HepG2 (cell line): ENCODE measurements around the gene HADHA. TPM values are rescaled to one million over a fixed set of nuclear protein-coding genes. Genes with fewer than 3 reads are reported as not detected.

ENCODE experiments used
- ATAC-seq: fragments of 200-7000 bp; cut with Tn5 transposase; 3 replicates; pipeline ENCODE4 v1.9.1; 2020; ENCODE audit warnings: mild to moderate bottlenecking, moderate library complexity
- BruUV-seq: library from RNA; stranded (reverse); fragments of 400-500 nt; replicated peaks from 2 replicates; lab custom pipeline; 2021; lab: Mats Ljungman, UMichigan
- CTCF ChIA-PET: fragments of 300-600 bp; formaldehyde crosslinking; extraction: SDS; loops from one replicate; lab custom pipeline; 2021; ENCODE audit warnings: low total read pairs, inconsistent platforms, low intra/inter-chr PET ratio; lab: Yijun Ruan, JAX
- POLR2A ChIA-PET: fragments of 350-600 bp; sonication (Branson Sonifier 250); formaldehyde crosslinking; loops from one replicate; lab custom pipeline; 2020; ENCODE audit warnings: antibody characterized with exemption, inconsistent platforms; lab: Yijun Ruan, JAX
- DNase-seq: peaks from one replicate; pipeline ENCODE4 v3.0.0-alpha.2; 2015; ENCODE audit warnings: low spot score
- FAIRE-seq: peaks from 3 replicates; lab custom pipeline; 2011; peaks lifted over from hg19 to GRCh38; lab: Jason Lieb, UNC
- H2AFZ ChIP-seq: one replicate; pipeline ENCODE4 v1.6.1; 2011; ENCODE audit warnings: low read length, inconsistent platforms
- H3K27ac ChIP-seq: fragments of 300-600 bp; 3 replicates; pipeline ENCODE4 v1.8.0; 2011; ENCODE audit warnings: mixed run types, mild to moderate bottlenecking, mixed read lengths, low read length, inconsistent platforms; ENCODE audit not compliant: insufficient read depth; ENCODE audit errors: extremely low read length
- H3K27me3 ChIP-seq, 2 experiments: fragments of 200-600 bp in 1 of 2; 2 replicates in 1 of 2; 3 replicates in 1 of 2; pipeline versions ENCODE4 v1.6.0 to v1.8.0; 2011; ENCODE audit warnings: low read length in 2 of 2, mild to moderate bottlenecking in 2 of 2, moderate library complexity in 2 of 2, inconsistent platforms in 1 of 2; ENCODE audit not compliant: insufficient read depth in 2 of 2, control insufficient read depth in 1 of 2
- H3K36me3 ChIP-seq, 2 experiments: fragments of 200-600 bp in 1 of 2; replicated peaks in 1 of 2; 2 replicates in 1 of 2; 3 replicates in 1 of 2; pipeline versions ENCODE4 v1.5.1 to v1.8.0; 2011; ENCODE audit warnings: low read length in 2 of 2, inconsistent platforms in 1 of 2; ENCODE audit not compliant: insufficient read depth in 2 of 2, control insufficient read depth in 1 of 2
- H3K4me1 ChIP-seq: 2 replicates; pipeline ENCODE4 v1.5.1; 2012; ENCODE audit warnings: low read length, inconsistent platforms; ENCODE audit not compliant: insufficient read depth
- H3K4me2 ChIP-seq: 2 replicates; pipeline ENCODE4 v1.6.0; 2011; ENCODE audit warnings: low read depth, low read length, inconsistent platforms
- H3K4me3 ChIP-seq, 3 experiments: fragments of 200-600 bp in 1 of 3; sonication (generic), shearing (Covaris generic) in 1 of 3; replicated peaks in 1 of 3; 2 replicates each; pipeline ENCODE4 v1.5.1; 2011 to 2016; ENCODE audit warnings: low read length in 3 of 3, inconsistent platforms in 2 of 3, low read depth in 2 of 3, mild to moderate bottlenecking in 2 of 3, control low read depth in 1 of 3, mixed read lengths in 1 of 3; ENCODE audit not compliant: insufficient read depth in 1 of 3
- H3K79me2 ChIP-seq: one replicate; pipeline ENCODE4 v1.6.1; 2011; ENCODE audit warnings: low read length, inconsistent platforms; ENCODE audit not compliant: insufficient read depth
- H3K9ac ChIP-seq: 2 replicates; pipeline ENCODE4 v1.6.0; 2011; ENCODE audit warnings: mild to moderate bottlenecking, low read depth, low read length, inconsistent platforms; ENCODE audit not compliant: insufficient read depth
- H3K9me3 ChIP-seq: 2 replicates; pipeline ENCODE4 v1.5.1; 2012; ENCODE audit warnings: mild to moderate bottlenecking, low read length
- H4K20me1 ChIP-seq: 2 replicates; pipeline ENCODE4 v1.6.0; 2011; ENCODE audit warnings: inconsistent platforms, mild to moderate bottlenecking, low read length, moderate library complexity; ENCODE audit not compliant: insufficient read depth
- EHMT2 ChIP-seq: fragments of 200-600 bp; sonication (generic); IDR thresholded peaks from 2 replicates; pipeline ENCODE4 v1.7.0; 2017; ENCODE audit warnings: antibody characterized with exemption, low read depth, low read length, borderline replicate concordance
- EP300 ChIP-seq, 3 experiments: sonication (generic) in 1 of 3; formaldehyde crosslinking in 1 of 3; IDR thresholded peaks; 2 replicates each; pipeline versions ENCODE4 v1.5.1 to v1.6.1; 2011 to 2020; ENCODE audit warnings: low read depth in 2 of 3, low read length in 2 of 3, borderline replicate concordance in 1 of 3, improper control_type of control experiment in 1 of 3, mild to moderate bottlenecking in 1 of 3, missing genetic modification reagents in 1 of 3, moderate library complexity in 1 of 3
- GATA4 ChIP-seq: sonication (generic); IDR thresholded peaks from 2 replicates; pipeline ENCODE4 v1.6.1; 2016; ENCODE audit warnings: antibody characterized with exemption, low read depth, borderline replicate concordance
- NFE2L2 ChIP-seq: fragments of 150-350 bp; IDR thresholded peaks from 2 replicates; pipeline ENCODE4 v1.6.1; 2014; ENCODE audit warnings: low read length
- NR2F6 ChIP-seq, 2 experiments: IDR thresholded peaks; 2 replicates each; pipeline ENCODE4 v1.6.1; 2016; ENCODE audit warnings: antibody characterized with exemption in 1 of 2, mild to moderate bottlenecking in 1 of 2
- RFX5 ChIP-seq: IDR thresholded peaks from 2 replicates; pipeline ENCODE4 v1.6.1; 2011; ENCODE audit warnings: low read depth, low read length, improper control_type of control experiment
- SKI ChIP-seq: fragments of 450-650 bp; IDR thresholded peaks from one replicate; pipeline ENCODE4 v1.6.1; 2018; ENCODE audit warnings: mild to moderate bottlenecking; ENCODE audit not compliant: partially characterized antibody
- TARDBP ChIP-seq: sonication (generic); formaldehyde crosslinking; IDR thresholded peaks from 2 replicates; pipeline ENCODE4 v1.8.0; 2022; ENCODE audit warnings: mild to moderate bottlenecking, missing genetic modification reagents
- TOPORS ChIP-seq: sonication (generic); formaldehyde crosslinking; IDR thresholded peaks from 2 replicates; pipeline ENCODE4 v1.8.0; 2023; ENCODE audit warnings: mild to moderate bottlenecking, missing genetic modification reagents
- ZSCAN21 ChIP-seq: sonication (generic); formaldehyde crosslinking; IDR thresholded peaks from 2 replicates; pipeline ENCODE4 v1.8.0; 2022; ENCODE audit warnings: mild to moderate bottlenecking, missing genetic modification reagents, moderate library complexity, borderline replicate concordance
- WGBS: methylation state at CpG from one replicate; pipeline ENCODE4 v1.1.6; 2017; ENCODE audit warnings: low lambda C conversion rate; 5-methylcytosine and 5-hydroxymethylcytosine counted together
- in situ Hi-C: cut with HindIII; loops from 2 replicates; pipeline ENCODE4 v1.10.0; 2017; ENCODE audit warnings: low pct_unique_long_range_greater_than_20kb; ENCODE audit not compliant: extremely low pct_ligation_motif_present
- intact Hi-C: fragments of 100-400 bp; cut with micrococcal nuclease; formaldehyde crosslinking; loops from one replicate; pipeline ENCODE4 v1.10.0; 2022; ENCODE audit not compliant: unreplicated experiment
- polyA plus RNA-seq, 8 experiments: library from polyadenylated mRNA; depleted of rRNA in 3 of 8; stranded (reverse) in 7 of 8; unstranded in 1 of 8; fragments of >200 nt; fragmentation: Illumina TruSeq in 4 of 8; extraction: Trizol in 4 of 8; gene quantifications; 2 replicates each; pipeline versions ENCODE4 v1.2.1 to v1.2.3, GENCODE V29; 2011 to 2016; ENCODE audit warnings: low read depth in 4 of 8, missing spikeins in 1 of 8, mixed read lengths in 1 of 8; ENCODE audit not compliant: insufficient read depth in 1 of 8
- total RNA-seq, 5 experiments: library from RNA; depleted of rRNA; stranded (reverse); fragments of >200 nt; fragmentation: Illumina TruSeq; extraction: Trizol; gene quantifications; 2 replicates each; pipeline ENCODE4 v1.2.3, GENCODE V29; 2016; ENCODE audit warnings: low read depth in 1 of 5
- TF ChIP-seq, protein P1 (sequence below): sonication (generic); formaldehyde crosslinking; IDR thresholded peaks from 2 replicates; pipeline ENCODE4; 2020; ENCODE audit warnings: missing genetic modification reagents, mild to moderate bottlenecking, borderline replicate concordance
- TF ChIP-seq, protein P2 (sequence below): sonication (generic); formaldehyde crosslinking; IDR thresholded peaks from 2 replicates; pipeline ENCODE4 v1.5.1; 2020; ENCODE audit warnings: mild to moderate bottlenecking, missing genetic modification reagents, moderate library complexity
- TF ChIP-seq, protein P3 (sequence below): IDR thresholded peaks from 2 replicates; pipeline ENCODE4 v1.6.1; 2016; ENCODE audit warnings: low read depth
- TF ChIP-seq, protein P4 (sequence below): sonication (generic); formaldehyde crosslinking; conservative IDR thresholded peaks from 2 replicates; pipeline ENCODE4 v1.5.0; 2020; ENCODE audit warnings: missing genetic modification reagents
- TF ChIP-seq, protein P5 (sequence below): sonication (generic); formaldehyde crosslinking; IDR thresholded peaks from 2 replicates; pipeline ENCODE4 v1.4.0; 2020; ENCODE audit warnings: missing genetic modification reagents

The HADHA gene
- total and polyA plus RNA-seq, 2 of the 13 experiments (the other 11 are each of a cell fraction or from before 2014, with no cell fraction given) = 102 to 270 TPM

DNA sequence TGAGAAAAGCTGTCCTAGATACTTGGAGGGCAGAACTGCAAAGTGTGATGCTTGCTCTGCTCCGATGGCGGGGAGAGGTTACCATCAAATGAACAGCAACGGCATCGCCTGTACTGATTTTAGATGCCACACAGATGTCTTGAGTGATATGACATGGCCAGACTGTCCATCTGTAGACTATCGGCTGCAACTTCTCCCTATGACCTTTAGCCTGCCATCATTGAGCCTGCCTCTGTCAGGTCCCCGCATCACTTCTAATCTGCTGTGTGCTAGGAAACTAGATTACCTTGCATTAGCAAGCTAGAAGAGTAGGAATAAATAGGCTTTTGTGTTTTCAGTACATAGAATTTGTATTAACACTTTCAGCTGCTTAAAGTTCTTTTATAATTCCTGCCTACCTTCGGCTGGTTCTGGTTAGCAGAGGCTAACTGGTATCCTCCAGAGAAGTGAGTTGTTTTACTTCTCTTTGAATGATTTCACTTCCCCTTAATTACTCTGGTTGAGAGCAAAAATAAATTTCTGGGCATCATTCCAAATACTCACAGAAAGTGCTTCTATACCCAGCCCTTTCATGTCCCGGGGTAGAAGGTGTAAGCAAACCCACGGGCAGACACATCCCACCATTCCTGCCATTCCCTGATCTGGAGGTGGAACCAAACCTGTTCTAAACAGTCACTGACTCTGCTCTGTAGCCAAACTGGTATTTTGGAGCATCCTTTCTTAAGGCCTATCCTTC, 47.6 kb downstream of the HADHA start:
- H3K4me2 ChIP-seq = no peak overlapping the region
- H3K36me3 ChIP-seq = peaks cover 36 to 87% of the 10 kb centered on the region in 2 experiments
- H3K9me3 ChIP-seq = no peaks in the 10 kb centered on the region
- no peak for FAIRE-seq
- no peak overlapping the region for H3K4me3 ChIP-seq
- intact Hi-C loops (no loop called here), in situ Hi-C loops (no loop called here)
- no peak for DNase-seq
- no peak overlapping the region for H3K27ac ChIP-seq
- H3K27me3 ChIP-seq = no peaks in the 10 kb centered on the region
- no peak for ATAC-seq
- ChIA-PET POLR2A (no interaction called here), CTCF (no interaction called here)
- no TSS peak for BruUV-seq
- H2AFZ ChIP-seq = no peak overlapping the region
- WGBS = 98% methylated on average over 9 of the region's 9 CpGs
- H4K20me1 ChIP-seq = no peaks in the 10 kb centered on the region
- no peaks in the 10 kb centered on the region for H3K4me1 ChIP-seq
- H3K9ac ChIP-seq = no peak overlapping the region
- H3K79me2 ChIP-seq = no peaks in the 10 kb centered on the region
- TF ChIP-seq EP300 (IDR thresholded peaks at IDR 0.05; ENCODE audit: low read depth in 2 of 2, low read length in 2 of 2) = no peak
- no peak for TF ChIP-seq EP300 (CRISPR knock-in tag; IDR thresholded peaks at IDR 0.05; ENCODE audit: borderline replicate concordance)
- TF ChIP-seq, protein P1, sequence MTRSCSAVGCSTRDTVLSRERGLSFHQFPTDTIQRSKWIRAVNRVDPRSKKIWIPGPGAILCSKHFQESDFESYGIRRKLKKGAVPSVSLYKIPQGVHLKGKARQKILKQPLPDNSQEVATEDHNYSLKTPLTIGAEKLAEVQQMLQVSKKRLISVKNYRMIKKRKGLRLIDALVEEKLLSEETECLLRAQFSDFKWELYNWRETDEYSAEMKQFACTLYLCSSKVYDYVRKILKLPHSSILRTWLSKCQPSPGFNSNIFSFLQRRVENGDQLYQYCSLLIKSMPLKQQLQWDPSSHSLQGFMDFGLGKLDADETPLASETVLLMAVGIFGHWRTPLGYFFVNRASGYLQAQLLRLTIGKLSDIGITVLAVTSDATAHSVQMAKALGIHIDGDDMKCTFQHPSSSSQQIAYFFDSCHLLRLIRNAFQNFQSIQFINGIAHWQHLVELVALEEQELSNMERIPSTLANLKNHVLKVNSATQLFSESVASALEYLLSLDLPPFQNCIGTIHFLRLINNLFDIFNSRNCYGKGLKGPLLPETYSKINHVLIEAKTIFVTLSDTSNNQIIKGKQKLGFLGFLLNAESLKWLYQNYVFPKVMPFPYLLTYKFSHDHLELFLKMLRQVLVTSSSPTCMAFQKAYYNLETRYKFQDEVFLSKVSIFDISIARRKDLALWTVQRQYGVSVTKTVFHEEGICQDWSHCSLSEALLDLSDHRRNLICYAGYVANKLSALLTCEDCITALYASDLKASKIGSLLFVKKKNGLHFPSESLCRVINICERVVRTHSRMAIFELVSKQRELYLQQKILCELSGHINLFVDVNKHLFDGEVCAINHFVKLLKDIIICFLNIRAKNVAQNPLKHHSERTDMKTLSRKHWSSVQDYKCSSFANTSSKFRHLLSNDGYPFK (CRISPR knock-in tag) = no peak
- no peak for TF ChIP-seq TOPORS (CRISPR knock-in tag)
- TF ChIP-seq, protein P2, sequence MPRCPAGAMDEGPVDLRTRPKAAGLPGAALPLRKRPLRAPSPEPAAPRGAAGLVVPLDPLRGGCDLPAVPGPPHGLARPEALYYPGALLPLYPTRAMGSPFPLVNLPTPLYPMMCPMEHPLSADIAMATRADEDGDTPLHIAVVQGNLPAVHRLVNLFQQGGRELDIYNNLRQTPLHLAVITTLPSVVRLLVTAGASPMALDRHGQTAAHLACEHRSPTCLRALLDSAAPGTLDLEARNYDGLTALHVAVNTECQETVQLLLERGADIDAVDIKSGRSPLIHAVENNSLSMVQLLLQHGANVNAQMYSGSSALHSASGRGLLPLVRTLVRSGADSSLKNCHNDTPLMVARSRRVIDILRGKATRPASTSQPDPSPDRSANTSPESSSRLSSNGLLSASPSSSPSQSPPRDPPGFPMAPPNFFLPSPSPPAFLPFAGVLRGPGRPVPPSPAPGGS (CRISPR knock-in tag) = no peak
- TF ChIP-seq GATA4 = no peak
- no peak for TF ChIP-seq EHMT2
- TF ChIP-seq, protein P3, sequence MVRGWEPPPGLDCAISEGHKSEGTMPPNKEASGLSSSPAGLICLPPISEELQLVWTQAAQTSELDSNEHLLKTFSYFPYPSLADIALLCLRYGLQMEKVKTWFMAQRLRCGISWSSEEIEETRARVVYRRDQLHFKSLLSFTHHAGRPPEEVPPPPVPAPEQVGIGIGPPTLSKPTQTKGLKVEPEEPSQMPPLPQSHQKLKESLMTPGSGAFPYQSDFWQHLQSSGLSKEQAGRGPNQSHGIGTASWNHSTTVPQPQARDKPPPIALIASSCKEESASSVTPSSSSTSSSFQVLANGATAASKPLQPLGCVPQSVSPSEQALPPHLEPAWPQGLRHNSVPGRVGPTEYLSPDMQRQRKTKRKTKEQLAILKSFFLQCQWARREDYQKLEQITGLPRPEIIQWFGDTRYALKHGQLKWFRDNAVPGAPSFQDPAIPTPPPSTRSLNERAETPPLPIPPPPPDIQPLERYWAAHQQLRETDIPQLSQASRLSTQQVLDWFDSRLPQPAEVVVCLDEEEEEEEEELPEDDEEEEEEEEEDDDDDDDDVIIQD (CRISPR knock-in tag) = no peak
- TF ChIP-seq TARDBP = no peak
- TF ChIP-seq, protein P4, sequence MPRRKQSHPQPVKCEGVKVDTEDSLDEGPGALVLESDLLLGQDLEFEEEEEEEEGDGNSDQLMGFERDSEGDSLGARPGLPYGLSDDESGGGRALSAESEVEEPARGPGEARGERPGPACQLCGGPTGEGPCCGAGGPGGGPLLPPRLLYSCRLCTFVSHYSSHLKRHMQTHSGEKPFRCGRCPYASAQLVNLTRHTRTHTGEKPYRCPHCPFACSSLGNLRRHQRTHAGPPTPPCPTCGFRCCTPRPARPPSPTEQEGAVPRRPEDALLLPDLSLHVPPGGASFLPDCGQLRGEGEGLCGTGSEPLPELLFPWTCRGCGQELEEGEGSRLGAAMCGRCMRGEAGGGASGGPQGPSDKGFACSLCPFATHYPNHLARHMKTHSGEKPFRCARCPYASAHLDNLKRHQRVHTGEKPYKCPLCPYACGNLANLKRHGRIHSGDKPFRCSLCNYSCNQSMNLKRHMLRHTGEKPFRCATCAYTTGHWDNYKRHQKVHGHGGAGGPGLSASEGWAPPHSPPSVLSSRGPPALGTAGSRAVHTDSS (CRISPR knock-in tag) = no peak
- TF ChIP-seq ZSCAN21 (CRISPR knock-in tag) = no peak
- TF ChIP-seq RFX5 = no peak
- no peak for TF ChIP-seq SKI
- TF ChIP-seq, protein P5, sequence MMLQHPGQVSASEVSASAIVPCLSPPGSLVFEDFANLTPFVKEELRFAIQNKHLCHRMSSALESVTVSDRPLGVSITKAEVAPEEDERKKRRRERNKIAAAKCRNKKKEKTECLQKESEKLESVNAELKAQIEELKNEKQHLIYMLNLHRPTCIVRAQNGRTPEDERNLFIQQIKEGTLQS (CRISPR knock-in tag) = no peak
- no peak for TF ChIP-seq NR2F6 (IDR thresholded peaks at IDR 0.05)
- TF ChIP-seq NR2F6 (CRISPR knock-in tag; IDR thresholded peaks at IDR 0.05) = no peak
- TF ChIP-seq NFE2L2 = no peak
